PC-9 (cell line): ENCODE data around the gene PTGES2. TPM values are rescaled to one million over a fixed set of nuclear protein-coding genes. Genes with fewer than 3 reads are reported as not detected.

Experiments used
- BruUV-seq: library from RNA; stranded (reverse); fragments of 400-500 nt; replicated peaks from 2 replicates; lab custom pipeline; 2021; lab: Mats Ljungman, UMichigan
- CTCF ChIA-PET: fragments of 300-600 bp; sonication (Branson Sonifier 250); formaldehyde crosslinking; loops from one replicate; lab custom pipeline; 2022; ENCODE audit warnings: antibody characterized with exemption; lab: Charles Lee
- POLR2A ChIA-PET: fragments of 300-600 bp; sonication (Branson Sonifier 250); formaldehyde crosslinking; loops from one replicate; lab custom pipeline; 2022; ENCODE audit warnings: antibody characterized with exemption; ENCODE audit not compliant: unreplicated experiment; lab: Charles Lee
- DNase-seq, 2 experiments: peaks; one replicate each; pipeline versions ENCODE4 v3.0.0 to v3.0.0-alpha.2; 2015 to 2022; ENCODE audit warnings: mixed read lengths in 1 of 2
- H2AFZ ChIP-seq: fragments of 200-600 bp; sonication (generic); 2 replicates; pipeline ENCODE4 v1.8.1; 2017; ENCODE audit warnings: antibody characterized with exemption
- H3F3A ChIP-seq: fragments of 200-600 bp; sonication (generic); 2 replicates; pipeline ENCODE4 v1.8.1; 2017; ENCODE audit warnings: antibody characterized with exemption, mild to moderate bottlenecking, low read depth; ENCODE audit not compliant: insufficient read depth
- H3K27ac ChIP-seq: fragments of 200-600 bp; sonication (generic); 2 replicates; pipeline ENCODE4 v1.6.1; 2016; ENCODE audit warnings: mixed run types
- H3K27me3 ChIP-seq: fragments of 200-600 bp; sonication (generic); 2 replicates; pipeline ENCODE4 v1.6.1; 2016; ENCODE audit warnings: low read depth, mixed run types; ENCODE audit not compliant: insufficient read depth
- H3K36me3 ChIP-seq: fragments of 200-600 bp; sonication (generic); 2 replicates; pipeline ENCODE4 v1.6.1; 2016; ENCODE audit warnings: low read depth, mixed run types
- H3K4me1 ChIP-seq: fragments of 200-600 bp; sonication (generic); replicated peaks from 2 replicates; pipeline ENCODE4 v1.6.1; 2016; ENCODE audit warnings: mixed run types; ENCODE audit not compliant: insufficient read depth
- H3K4me2 ChIP-seq: fragments of 200-600 bp; sonication (generic); 2 replicates; pipeline ENCODE4 v1.6.1; 2017; ENCODE audit warnings: mixed run types
- H3K4me3 ChIP-seq: fragments of 200-600 bp; sonication (generic); 2 replicates; pipeline ENCODE4 v1.6.1; 2016; ENCODE audit warnings: mixed run types
- H3K79me2 ChIP-seq: fragments of 200-600 bp; sonication (generic); 2 replicates; pipeline ENCODE4 v1.6.1; 2017; ENCODE audit warnings: low read depth, mixed run types
- H3K9me2 ChIP-seq: fragments of 200-600 bp; sonication (generic); 2 replicates; pipeline ENCODE4 v1.8.1; 2017; ENCODE audit warnings: mild to moderate bottlenecking; ENCODE audit not compliant: insufficient read depth
- H3K9me3 ChIP-seq: fragments of 200-600 bp; sonication (generic); 2 replicates; pipeline ENCODE4 v1.8.1; 2016; ENCODE audit warnings: low read depth; ENCODE audit not compliant: insufficient read depth
- H4K20me1 ChIP-seq: fragments of 200-600 bp; sonication (generic); 2 replicates; pipeline ENCODE4 v1.8.1; 2017; ENCODE audit not compliant: insufficient read depth
- EZH2 ChIP-seq: fragments of 200-600 bp; sonication (generic); IDR thresholded peaks from 2 replicates; pipeline ENCODE4 v1.8.0; 2017; ENCODE audit warnings: antibody characterized with exemption, low read depth
- intact Hi-C: fragments of 100-400 bp; cut with micrococcal nuclease; formaldehyde crosslinking; loops from one replicate; pipeline ENCODE4 v1.10.0; 2022; ENCODE audit not compliant: unreplicated experiment
- total RNA-seq: library from RNA; stranded (reverse); gene quantifications from 2 replicates; pipeline ENCODE4 v1.2.3, GENCODE V29; 2021
- TF ChIP-seq, protein P1 (sequence below): fragments of 200-600 bp; sonication (generic); conservative IDR thresholded peaks from 2 replicates; pipeline ENCODE4 v1.6.1; 2017; ENCODE audit warnings: mixed run types, antibody characterized with exemption, mild to moderate bottlenecking, moderate library complexity

Gene PTGES2
- total RNA-seq, 1 experiment from 2014 or later: 95.2 TPM

DNA sequence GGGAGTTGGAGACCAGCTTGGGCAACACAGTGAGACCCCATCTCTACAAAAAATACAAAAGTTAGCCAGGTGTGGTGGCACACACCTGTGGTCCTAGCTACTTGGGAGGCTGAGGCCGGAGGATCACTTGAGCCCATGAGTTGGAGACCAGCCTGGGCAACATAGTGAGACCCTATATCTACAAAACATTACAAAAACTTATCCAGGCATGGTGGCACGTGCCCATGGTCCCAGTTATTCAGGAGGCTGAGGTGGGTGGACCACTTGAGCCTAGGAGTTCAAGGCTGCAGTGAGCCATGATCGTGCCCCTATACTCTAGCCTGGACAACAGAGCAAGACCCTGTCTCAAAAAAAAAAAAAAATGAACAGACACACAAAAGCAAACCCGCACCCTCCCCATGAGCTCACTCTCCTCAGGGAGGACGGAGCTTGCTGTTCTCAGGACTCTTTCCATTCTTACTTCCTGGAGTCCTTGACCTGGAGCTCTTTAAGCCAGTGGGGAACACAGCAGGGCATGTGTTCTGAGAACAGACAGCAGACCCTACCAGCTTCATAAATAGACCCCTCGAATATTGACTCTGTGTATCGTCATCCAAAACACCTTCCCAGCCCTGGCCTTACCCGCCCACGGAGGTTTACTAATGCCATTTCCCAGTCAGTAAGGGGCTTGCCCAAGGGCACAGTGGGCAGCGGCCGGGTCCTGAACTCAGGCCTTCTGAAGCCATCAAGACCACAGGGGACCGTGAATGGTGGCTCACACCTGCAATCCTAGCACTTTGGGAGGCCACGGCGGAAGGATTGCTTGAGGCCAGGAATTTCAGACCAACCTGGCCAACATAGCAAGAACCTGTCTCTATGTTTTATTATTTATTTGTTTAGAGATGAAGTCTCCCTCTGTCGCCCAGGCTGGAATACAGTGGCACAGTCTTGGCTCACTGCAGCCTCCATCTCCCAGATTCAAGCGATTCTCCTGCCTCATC lies 11.1 kb downstream of the PTGES2 start:
- Histone ChIP-seq H3K4me3 (no peak overlapping the region), H3K4me2 (no peak overlapping the region), H3K27ac (no peak overlapping the region), H3K27me3 (no peaks in the 10 kb centered on the region), H3F3A (peaks cover 10% of the 10 kb centered on the region; the same call in 1 of the 2 replicates), H2AFZ (no peak overlapping the region), H3K9me2 (no peaks in the 10 kb centered on the region), H4K20me1 (peaks cover 3% of the 10 kb centered on the region; the same call in 1 of the 2 replicates), H3K4me1 (no peaks in the 10 kb centered on the region), H3K79me2 (no peaks in the 10 kb centered on the region), H3K36me3 (no peaks in the 10 kb centered on the region), H3K9me3 (no peaks in the 10 kb centered on the region)
- no TSS peak for BruUV-seq
- DNase-seq: no peak
- CTCF ChIA-PET: interaction anchor here (0.6 kb wide), 1 partner anchor 146 kb away, joined by 3 read pairs; no protein-coding TSS in a partner anchor
- no peak for TF ChIP-seq EZH2
- TF ChIP-seq, protein P1, sequence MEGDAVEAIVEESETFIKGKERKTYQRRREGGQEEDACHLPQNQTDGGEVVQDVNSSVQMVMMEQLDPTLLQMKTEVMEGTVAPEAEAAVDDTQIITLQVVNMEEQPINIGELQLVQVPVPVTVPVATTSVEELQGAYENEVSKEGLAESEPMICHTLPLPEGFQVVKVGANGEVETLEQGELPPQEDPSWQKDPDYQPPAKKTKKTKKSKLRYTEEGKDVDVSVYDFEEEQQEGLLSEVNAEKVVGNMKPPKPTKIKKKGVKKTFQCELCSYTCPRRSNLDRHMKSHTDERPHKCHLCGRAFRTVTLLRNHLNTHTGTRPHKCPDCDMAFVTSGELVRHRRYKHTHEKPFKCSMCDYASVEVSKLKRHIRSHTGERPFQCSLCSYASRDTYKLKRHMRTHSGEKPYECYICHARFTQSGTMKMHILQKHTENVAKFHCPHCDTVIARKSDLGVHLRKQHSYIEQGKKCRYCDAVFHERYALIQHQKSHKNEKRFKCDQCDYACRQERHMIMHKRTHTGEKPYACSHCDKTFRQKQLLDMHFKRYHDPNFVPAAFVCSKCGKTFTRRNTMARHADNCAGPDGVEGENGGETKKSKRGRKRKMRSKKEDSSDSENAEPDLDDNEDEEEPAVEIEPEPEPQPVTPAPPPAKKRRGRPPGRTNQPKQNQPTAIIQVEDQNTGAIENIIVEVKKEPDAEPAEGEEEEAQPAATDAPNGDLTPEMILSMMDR: no peak
- POLR2A ChIA-PET: interaction anchor here (0.5 kb wide), 1 partner anchor 38 kb away, joined by 3 read pairs; no protein-coding TSS in a partner anchor
- intact Hi-C loops: loop anchor here (1.0 to 5.0 kb wide), 5 partner anchors 44 to 382 kb away; partner anchors contain the start of gene TOR2A

DNA sequence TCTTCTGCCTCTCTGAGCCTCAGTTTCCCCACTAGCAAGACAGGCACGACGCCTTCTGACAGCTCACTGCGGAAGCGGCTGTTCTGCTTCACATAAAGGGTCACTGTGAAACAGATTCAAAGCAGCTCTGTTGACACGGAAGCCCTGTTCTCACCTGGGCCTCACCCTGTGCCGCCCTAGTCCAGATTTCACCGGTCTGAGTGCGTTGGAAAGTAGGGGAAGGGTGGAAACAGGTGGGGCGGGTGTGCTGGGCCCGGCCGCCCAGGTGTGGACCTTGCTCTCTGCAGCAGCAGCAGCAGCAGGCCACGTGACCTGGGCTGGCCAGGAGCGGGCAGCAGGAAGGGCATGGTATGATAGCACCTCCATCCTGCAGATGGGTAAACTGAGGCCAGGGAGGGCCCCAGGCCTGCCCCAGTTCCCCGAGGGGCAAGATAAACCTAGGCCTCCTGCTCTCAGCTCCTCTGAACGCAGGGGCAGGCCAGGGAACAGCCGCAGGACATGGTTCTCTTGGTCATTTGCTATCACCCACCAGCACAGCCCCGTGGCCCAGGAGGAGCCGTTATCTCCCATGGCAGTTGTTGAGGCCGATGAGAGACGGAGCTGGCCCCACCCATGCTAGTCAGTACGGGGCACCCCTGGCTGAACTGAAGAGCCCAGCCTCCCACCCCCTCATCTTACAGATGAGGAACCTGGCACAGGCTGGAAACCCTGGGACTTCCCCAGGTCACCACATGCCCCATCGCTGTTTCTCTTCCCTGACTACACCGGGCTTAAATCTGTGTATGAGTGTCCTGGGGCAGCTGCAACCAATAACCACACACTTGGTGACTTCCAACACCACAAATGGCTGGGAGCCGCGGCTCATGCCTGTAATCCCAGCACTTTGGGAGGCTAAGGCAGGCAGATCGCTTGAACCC lies 12.1 kb downstream of the PTGES2 start:
- TF ChIP-seq, protein P1: no peak
- no peak for TF ChIP-seq EZH2
- intact Hi-C loops: loop anchor here (2.0 to 5.0 kb wide), 2 partner anchors 63 to 381 kb away; partner anchors contain the start of gene TOR2A
- Histone ChIP-seq H3K4me2 (no peak overlapping the region), H2AFZ (no peak overlapping the region), H3K9me3 (no peaks in the 10 kb centered on the region), H3K79me2 (no peaks in the 10 kb centered on the region), H3K27me3 (no peaks in the 10 kb centered on the region), H3K4me1 (no peaks in the 10 kb centered on the region), H3K36me3 (no peaks in the 10 kb centered on the region), H3K27ac (no peak overlapping the region), H4K20me1 (peaks cover 3% of the 10 kb centered on the region; the same call in 1 of the 2 replicates), H3K9me2 (no peaks in the 10 kb centered on the region), H3K4me3 (no peak overlapping the region), H3F3A (peaks cover 18% of the 10 kb centered on the region; the same call in 1 of the 2 replicates)
- DNase-seq: no peak
- no TSS peak for BruUV-seq
- POLR2A ChIA-PET: no interaction called here
- CTCF ChIA-PET: interaction anchor here (0.5 kb wide), 1 partner anchor 68 kb away, joined by 4 read pairs; no protein-coding TSS in a partner anchor
